KOPT-K1 (cell line): ENCODE measurements around the gene SUGP2.

Experiments used
- H3K27ac ChIP-seq: fragments of 200-600 bp; sonication (generic); 2 replicates; pipeline ENCODE4 v1.5.1; 2016; ENCODE audit warnings: antibody characterized with exemption, mild to moderate bottlenecking, low read depth, low read length; ENCODE audit not compliant: poor library complexity, severe bottlenecking
- H3K36me3 ChIP-seq: fragments of 200-600 bp; sonication (generic); 2 replicates; pipeline ENCODE4 v1.5.1; 2017; ENCODE audit warnings: antibody characterized with exemption, mild to moderate bottlenecking, low read length, moderate library complexity; ENCODE audit not compliant: insufficient read depth
- H3K9me3 ChIP-seq: fragments of 200-600 bp; sonication (generic); 2 replicates; pipeline ENCODE4 v1.5.1; 2017; ENCODE audit warnings: antibody characterized with exemption, low read length, mild to moderate bottlenecking; ENCODE audit not compliant: insufficient read depth, poor library complexity, severe bottlenecking

SUGP2 gene

GRCh38 chr19:18993115-18993514 lies 40.2 kb downstream of the SUGP2 start:
- no peaks in the 10 kb centered on the region for H3K9me3 ChIP-seq
- no peak overlapping the region for H3K27ac ChIP-seq
- peaks cover 77% of the 10 kb centered on the region for H3K36me3 ChIP-seq

GRCh38 chr19:18992696-18993095 lies 40.6 kb downstream of the SUGP2 start:
- Histone ChIP-seq H3K27ac (no peak overlapping the region), H3K36me3 (peaks cover 73% of the 10 kb centered on the region), H3K9me3 (no peaks in the 10 kb centered on the region)

GRCh38 chr19:18991468-18991867 lies 41.8 kb downstream of the SUGP2 start:
- Histone ChIP-seq H3K9me3 (no peaks in the 10 kb centered on the region), H3K27ac (no peak overlapping the region), H3K36me3 (peaks cover 61% of the 10 kb centered on the region)

- H3K27ac ChIP-seq = no peak overlapping the region
Observed at GRCh38 chr19:18991006-18991405, 42.3 kb downstream of the SUGP2 start.

GRCh38 chr19:18990128-18990708 lies 43.1 kb downstream of the SUGP2 start:
- H3K27ac ChIP-seq = no peak overlapping the region
- H3K36me3 ChIP-seq = peaks cover 48% of the 10 kb centered on the region
- H3K9me3 ChIP-seq = no peaks in the 10 kb centered on the region

More at GRCh38 chr19:18991006-18991405, 42.3 kb downstream of the SUGP2 start:
- Histone ChIP-seq H3K9me3 (no peaks in the 10 kb centered on the region), H3K36me3 (peaks cover 56% of the 10 kb centered on the region)

- H3K27ac ChIP-seq = no peak overlapping the region
- H3K36me3 ChIP-seq = peaks cover 39% of the 10 kb centered on the region
- no peaks in the 10 kb centered on the region for H3K9me3 ChIP-seq
Observed at GRCh38 chr19:18989316-18989715, 44.0 kb downstream of the SUGP2 start.

- Histone ChIP-seq H3K27ac (no peak overlapping the region), H3K36me3 (peaks cover 20% of the 10 kb centered on the region), H3K9me3 (no peaks in the 10 kb centered on the region)
Observed at GRCh38 chr19:18987456-18987855, 45.9 kb downstream of the SUGP2 start.

- Histone ChIP-seq H3K9me3 (no peaks in the 10 kb centered on the region), H3K27ac (no peak overlapping the region), H3K36me3 (peaks cover 1% of the 10 kb centered on the region; the same call in 1 of the 2 replicates)
Observed at GRCh38 chr19:18985257-18985656, 48.1 kb downstream of the SUGP2 start.

- no peak overlapping the region for H3K27ac ChIP-seq
- no peaks in the 10 kb centered on the region for H3K9me3 ChIP-seq
- no peaks in the 10 kb centered on the region for H3K36me3 ChIP-seq
Observed at GRCh38 chr19:18984251-18984650, 49.1 kb downstream of the SUGP2 start.

GRCh38 chr19:18982669-18983068 lies 50.6 kb downstream of the SUGP2 start:
- H3K27ac ChIP-seq = no peak overlapping the region
- no peaks in the 10 kb centered on the region for H3K9me3 ChIP-seq
- no peaks in the 10 kb centered on the region for H3K36me3 ChIP-seq

GRCh38 chr19:18980432-18981020 lies 52.8 kb downstream of the SUGP2 start:
- Histone ChIP-seq H3K36me3 (no peaks in the 10 kb centered on the region), H3K27ac (no peak overlapping the region), H3K9me3 (no peaks in the 10 kb centered on the region)

- Histone ChIP-seq H3K27ac (no peak overlapping the region), H3K9me3 (no peaks in the 10 kb centered on the region), H3K36me3 (no peaks in the 10 kb centered on the region)
Observed at GRCh38 chr19:18978616-18979015, 54.7 kb downstream of the SUGP2 start.

- Histone ChIP-seq H3K27ac (no peak overlapping the region), H3K36me3 (no peaks in the 10 kb centered on the region), H3K9me3 (no peaks in the 10 kb centered on the region)
Observed at GRCh38 chr19:18975869-18976268, 57.4 kb downstream of the SUGP2 start.

GRCh38 chr19:18975011-18975410 lies 58.3 kb downstream of the SUGP2 start:
- no peaks in the 10 kb centered on the region for H3K9me3 ChIP-seq
- no peaks in the 10 kb centered on the region for H3K36me3 ChIP-seq
- no peak overlapping the region for H3K27ac ChIP-seq

GRCh38 chr19:18972851-18973250 lies 60.5 kb downstream of the SUGP2 start:
- Histone ChIP-seq H3K27ac (no peak overlapping the region), H3K9me3 (no peaks in the 10 kb centered on the region), H3K36me3 (no peaks in the 10 kb centered on the region)

- no peaks in the 10 kb centered on the region for H3K9me3 ChIP-seq
- H3K36me3 ChIP-seq = no peaks in the 10 kb centered on the region
- H3K27ac ChIP-seq = no peak overlapping the region
Observed at GRCh38 chr19:18972301-18972811, 61.0 kb downstream of the SUGP2 start.
